Measurements from ENCODE around the gene OR5D16.
"Not testable (repeated sequence)": the region's sequence is repeated elsewhere in the genome, so short reads cannot be mapped to it uniquely, and the experiment has no call there.

The OR5D16 gene

GRCh38 chr11:55838452-55838851 lies at the start of gene OR5D16:
Gene OR5D16, plus strand, starts transcription at chr11:55838752. Its CDS starts 0 bp downstream, at chr11:55838752.
- no peak for DNase-seq

GRCh38 chr11:55791606-55792005 lies 46.9 kb upstream of the OR5D16 start:
- no peak for DNase-seq

GRCh38 chr11:55793321-55793720 lies 45.2 kb upstream of the OR5D16 start:
- DNase-seq: no peak

GRCh38 chr11:55795256-55795655 lies 43.3 kb upstream of the OR5D16 start, which contains the start of gene OR5D14:
Gene OR5D14, plus strand, starts transcription at chr11:55795556. Its CDS starts 0 bp downstream, at chr11:55795556.
- no peak for DNase-seq

- no peak for DNase-seq
These were observed 32.3 kb upstream of the OR5D16 start for GRCh38 chr11:55806248-55806647.

- DNase-seq: no peak
These were observed 27.5 kb upstream of the OR5D16 start, which contains the start of gene OR5L1 for GRCh38 chr11:55811067-55811466. Gene OR5L1, plus strand, starts transcription at chr11:55811367. Its CDS starts 100 bp downstream, at chr11:55811467.

GRCh38 chr11:55819330-55819729 lies 19.2 kb upstream of the OR5D16 start, which contains the start of gene OR5D18:
Gene OR5D18, plus strand, starts transcription at chr11:55819630. Its CDS starts 0 bp downstream, at chr11:55819630.
- DNase-seq: no peak

- no peak for DNase-seq
These were observed 11.6 kb upstream of the OR5D16 start, which contains the start of gene OR5L2 for GRCh38 chr11:55826919-55827318. Gene OR5L2, plus strand, starts transcription at chr11:55827219. Its CDS starts 0 bp downstream, at chr11:55827219.

GRCh38 chr11:55847453-55847852 lies 8.9 kb downstream of the OR5D16 start:
- DNase-seq: no peak

GRCh38 chr11:55849037-55849436 lies 10.5 kb downstream of the OR5D16 start:
- DNase-seq: no peak

- no peak for DNase-seq
These were observed 13.6 kb downstream of the OR5D16 start for GRCh38 chr11:55852141-55852540.

GRCh38 chr11:55854704-55855103 lies 16.2 kb downstream of the OR5D16 start:
- DNase-seq: no peak

- not testable (repeated sequence) for DNase-seq
These were observed 28.8 kb downstream of the OR5D16 start for GRCh38 chr11:55867354-55867753.

GRCh38 chr11:55872731-55873130 lies 34.2 kb downstream of the OR5D16 start:
- not testable (repeated sequence) for DNase-seq

- DNase-seq: not testable (repeated sequence)
These were observed 34.6 kb downstream of the OR5D16 start for GRCh38 chr11:55873146-55873545.

- not testable (repeated sequence) for DNase-seq
These were observed 44.4 kb downstream of the OR5D16 start, which contains the start of gene TRIM51 for GRCh38 chr11:55882997-55883396. Gene TRIM51, plus strand, starts transcription at chr11:55883297. Its CDS starts 2,132 bp downstream, at chr11:55885429.

- DNase-seq: not testable (repeated sequence)
These were observed 46.4 kb downstream of the OR5D16 start for GRCh38 chr11:55884995-55885394.

GRCh38 chr11:55885481-55885880 lies 46.9 kb downstream of the OR5D16 start:
- DNase-seq: not testable (repeated sequence)

Measured in kidney glomerular epithelial cell (primary cell).